ENCODE results near the gene ADAMTS12.

ADAMTS12 gene

GRCh38 chr5:33880319-33880718 is 11.5 kb downstream of the ADAMTS12 start:
- TF ChIP-seq, protein P1, sequence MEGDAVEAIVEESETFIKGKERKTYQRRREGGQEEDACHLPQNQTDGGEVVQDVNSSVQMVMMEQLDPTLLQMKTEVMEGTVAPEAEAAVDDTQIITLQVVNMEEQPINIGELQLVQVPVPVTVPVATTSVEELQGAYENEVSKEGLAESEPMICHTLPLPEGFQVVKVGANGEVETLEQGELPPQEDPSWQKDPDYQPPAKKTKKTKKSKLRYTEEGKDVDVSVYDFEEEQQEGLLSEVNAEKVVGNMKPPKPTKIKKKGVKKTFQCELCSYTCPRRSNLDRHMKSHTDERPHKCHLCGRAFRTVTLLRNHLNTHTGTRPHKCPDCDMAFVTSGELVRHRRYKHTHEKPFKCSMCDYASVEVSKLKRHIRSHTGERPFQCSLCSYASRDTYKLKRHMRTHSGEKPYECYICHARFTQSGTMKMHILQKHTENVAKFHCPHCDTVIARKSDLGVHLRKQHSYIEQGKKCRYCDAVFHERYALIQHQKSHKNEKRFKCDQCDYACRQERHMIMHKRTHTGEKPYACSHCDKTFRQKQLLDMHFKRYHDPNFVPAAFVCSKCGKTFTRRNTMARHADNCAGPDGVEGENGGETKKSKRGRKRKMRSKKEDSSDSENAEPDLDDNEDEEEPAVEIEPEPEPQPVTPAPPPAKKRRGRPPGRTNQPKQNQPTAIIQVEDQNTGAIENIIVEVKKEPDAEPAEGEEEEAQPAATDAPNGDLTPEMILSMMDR (IDR thresholded peaks at IDR 0.05), result no peak

DNA sequence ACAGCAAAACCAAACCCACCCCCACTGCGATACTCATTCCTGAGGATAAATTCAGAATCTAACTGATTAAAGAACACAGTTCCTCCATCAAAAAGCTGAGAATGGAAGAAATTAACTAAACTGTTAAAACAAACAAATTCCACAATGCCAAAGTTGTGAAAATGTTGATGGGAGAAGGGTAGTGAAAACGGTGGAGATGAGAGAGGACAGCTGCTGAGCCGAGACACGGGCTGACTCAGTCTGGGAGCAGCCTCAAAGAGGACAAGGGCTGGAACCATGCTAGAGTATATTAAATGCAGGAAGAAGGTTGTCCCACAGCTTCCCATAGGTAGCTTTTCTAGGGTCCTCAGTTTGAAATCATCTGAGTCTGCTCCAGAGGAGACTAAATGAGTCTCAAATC is 14.3 kb downstream of the ADAMTS12 start:
- TF ChIP-seq, protein P1 (IDR thresholded peaks at IDR 0.05), result no peak

DNA sequence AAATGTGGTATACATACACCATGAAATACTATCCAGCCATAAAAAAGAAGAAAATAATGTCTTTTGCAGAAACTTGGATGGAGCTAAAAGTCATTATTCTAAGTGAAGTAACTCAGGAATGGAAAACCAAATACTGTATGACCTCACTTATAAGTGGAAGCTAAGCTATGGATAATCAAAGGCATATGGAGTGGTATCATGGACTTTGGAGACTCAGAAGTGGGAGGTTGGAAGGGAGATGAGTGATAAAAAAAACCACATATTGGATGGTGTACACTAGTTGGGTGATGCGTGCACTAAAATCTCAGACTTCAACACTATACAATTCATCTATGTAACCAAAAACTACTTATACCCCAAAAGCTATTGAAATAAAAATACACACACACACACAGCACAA is 24.5 kb downstream of the ADAMTS12 start:
- TF ChIP-seq, protein P1 (IDR thresholded peaks at IDR 0.05), result no peak

GRCh38 chr5:33857037-33857436 is 34.8 kb downstream of the ADAMTS12 start:
- TF ChIP-seq, protein P1 (IDR thresholded peaks at IDR 0.05), result no peak

DNA sequence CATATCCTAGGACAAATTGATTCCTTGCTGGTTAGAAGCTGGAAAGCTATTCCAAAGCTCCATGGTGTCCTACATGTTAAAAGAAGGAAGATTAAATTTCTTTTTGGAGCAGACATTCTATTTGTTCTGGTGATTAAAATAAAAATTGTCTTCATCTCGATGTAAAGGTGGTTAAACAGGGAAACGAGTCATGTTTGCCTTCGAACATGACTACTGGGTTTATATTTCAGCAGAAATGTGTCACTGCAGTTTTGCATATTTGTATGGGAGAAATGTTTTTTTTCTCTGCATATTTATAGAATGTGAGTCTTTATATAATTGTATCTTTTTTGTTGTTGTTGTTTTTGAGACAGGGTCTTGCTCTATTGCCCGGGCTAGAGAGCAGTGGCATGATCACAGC is 36.4 kb downstream of the ADAMTS12 start:
- TF ChIP-seq, protein P1 (IDR thresholded peaks at IDR 0.05), result no peak

DNA sequence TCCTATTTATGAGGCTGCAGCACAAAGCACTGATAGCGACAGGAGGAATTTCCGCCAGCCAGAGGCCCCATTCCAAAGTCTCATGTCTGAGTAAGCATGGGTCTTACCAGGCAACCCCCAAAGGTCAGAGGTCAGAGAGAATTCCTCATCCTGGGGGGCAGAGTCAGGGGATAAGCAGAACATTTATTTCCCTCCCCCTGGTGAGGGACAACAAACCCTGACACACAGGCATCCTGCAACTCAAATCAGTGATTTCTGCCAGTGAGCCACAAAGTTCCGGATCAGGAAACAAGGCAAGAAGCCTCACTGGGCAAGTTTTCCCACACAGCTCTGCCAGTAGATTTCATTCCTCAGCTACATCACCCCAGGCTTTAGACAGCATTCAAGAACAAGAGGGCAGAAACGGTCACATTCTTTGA is 37.0 kb downstream of the ADAMTS12 start:
- TF ChIP-seq, protein P1 (IDR thresholded peaks at IDR 0.05), result no peak

DNA sequence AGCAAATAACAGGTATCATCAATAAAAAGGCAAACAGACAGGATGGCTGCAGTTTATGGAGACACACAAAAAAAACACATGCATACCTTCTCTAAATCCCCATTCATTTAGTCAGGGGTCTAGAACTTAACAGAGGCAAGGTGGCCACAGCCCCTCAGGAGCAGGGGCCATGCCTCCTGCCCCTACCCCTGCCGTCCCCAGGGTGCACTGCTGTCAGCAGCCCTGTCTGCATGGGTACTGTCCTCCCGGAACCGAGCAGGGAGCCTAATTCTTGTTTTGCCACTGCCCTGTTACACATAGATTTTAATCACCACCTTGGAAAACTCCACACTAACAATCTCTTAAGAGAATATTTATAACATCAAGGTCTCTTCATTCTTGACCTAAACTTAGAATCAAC is 39.0 kb downstream of the ADAMTS12 start:
- TF ChIP-seq, protein P1 (IDR thresholded peaks at IDR 0.05), result no peak

- TF ChIP-seq, protein P1 (IDR thresholded peaks at IDR 0.05), result no peak
Measured at GRCh38 chr5:33852319-33852718, 39.5 kb downstream of the ADAMTS12 start.

Data from LNCAP (cell line).